NCI-H187 (cell line): ENCODE results near the gene DDX1.

ENCODE experiments used
- DNase-seq, 2 experiments: peaks; one replicate each; lab custom pipeline; 2025; lab: John Stamatoyannopoulos, UW

The DDX1 gene

GRCh38 chr2:15630121-15630977, 38.7 kb downstream of the DDX1 start:
- no peak for DNase-seq

- DNase-seq: no peak
These were observed 39.5 kb downstream of the DDX1 start for GRCh38 chr2:15630978-15631719.

DNA sequence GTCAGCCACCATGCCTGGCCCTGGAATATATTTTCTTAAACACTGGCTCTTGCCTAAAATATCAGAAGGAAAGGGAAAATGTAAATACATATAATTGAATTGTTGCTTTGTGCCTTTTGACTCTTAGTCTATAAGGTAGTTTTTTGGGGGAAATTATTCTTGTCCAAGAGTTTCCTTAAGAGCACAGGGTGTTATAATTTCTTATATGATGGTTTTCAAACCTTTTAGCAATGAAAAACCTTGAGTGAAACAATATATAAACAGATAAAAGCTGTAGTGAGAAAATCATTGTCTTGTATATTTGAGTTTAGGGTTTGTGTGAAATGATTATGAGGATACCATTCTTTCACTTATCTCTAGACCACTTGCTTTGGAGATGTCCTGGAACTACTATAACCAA, 40.2 kb downstream of the DDX1 start:
- no peak for DNase-seq

DNA sequence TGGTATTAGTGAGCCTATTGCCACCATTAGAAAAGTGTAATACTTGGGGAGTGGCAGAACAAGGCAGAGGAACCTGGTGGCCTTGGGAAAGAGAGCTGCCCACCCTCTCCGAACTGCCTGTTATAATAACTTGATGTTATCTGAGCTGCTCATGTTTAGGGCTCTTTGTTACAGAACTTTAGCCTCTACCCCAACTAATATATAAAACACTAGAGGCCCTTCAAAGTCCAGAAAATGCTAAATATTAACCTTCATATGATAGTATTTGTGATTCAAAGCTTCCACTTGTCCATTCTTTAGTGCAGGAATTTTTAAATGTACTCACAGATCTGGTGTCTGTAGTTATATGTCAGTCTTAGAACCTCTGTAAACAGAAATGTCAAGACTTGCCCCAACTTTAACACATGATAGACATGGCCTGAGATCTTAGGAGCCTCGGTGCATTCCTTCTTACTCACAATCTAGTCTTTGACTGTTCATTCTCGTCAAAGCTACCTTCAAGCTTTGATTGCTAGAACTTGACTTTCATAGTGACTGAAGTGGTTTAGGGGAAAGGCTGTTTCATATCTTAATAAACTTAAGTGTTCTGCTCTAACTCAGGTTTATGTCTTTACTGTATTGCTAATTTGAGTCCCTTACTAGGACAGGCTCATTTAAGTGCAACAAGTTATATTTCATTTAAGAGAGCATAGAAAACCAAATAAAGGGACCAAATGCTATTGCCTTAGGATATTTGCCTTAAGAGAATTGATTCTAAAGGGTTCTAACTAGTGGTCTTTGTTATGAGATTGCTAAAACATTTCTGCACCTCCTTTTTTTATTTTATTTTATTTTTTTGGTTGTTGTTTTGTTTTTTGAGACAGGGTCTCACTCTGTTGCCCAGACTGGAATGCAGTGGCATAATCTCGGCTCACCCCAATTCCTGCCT, 41.6 kb downstream of the DDX1 start:
- DNase-seq: no peak

DNA sequence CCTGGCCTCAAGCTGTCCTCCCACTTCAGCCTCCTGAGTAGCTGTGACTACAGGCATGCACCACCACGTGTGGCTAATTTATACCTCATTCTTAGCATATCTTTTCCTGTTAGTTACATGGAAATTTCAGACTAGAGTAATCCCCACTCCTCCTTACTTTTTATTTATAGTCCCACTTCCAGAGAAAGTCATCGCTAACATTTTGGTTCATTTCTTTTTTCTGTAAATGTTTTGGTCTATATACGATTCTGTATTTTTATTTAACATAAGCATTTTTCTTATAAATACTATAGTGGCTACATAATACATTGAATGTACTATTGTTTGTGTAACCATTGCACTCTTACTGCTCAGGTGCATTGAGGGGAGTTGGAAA, 42.3 kb downstream of the DDX1 start:
- no peak for DNase-seq

DNA sequence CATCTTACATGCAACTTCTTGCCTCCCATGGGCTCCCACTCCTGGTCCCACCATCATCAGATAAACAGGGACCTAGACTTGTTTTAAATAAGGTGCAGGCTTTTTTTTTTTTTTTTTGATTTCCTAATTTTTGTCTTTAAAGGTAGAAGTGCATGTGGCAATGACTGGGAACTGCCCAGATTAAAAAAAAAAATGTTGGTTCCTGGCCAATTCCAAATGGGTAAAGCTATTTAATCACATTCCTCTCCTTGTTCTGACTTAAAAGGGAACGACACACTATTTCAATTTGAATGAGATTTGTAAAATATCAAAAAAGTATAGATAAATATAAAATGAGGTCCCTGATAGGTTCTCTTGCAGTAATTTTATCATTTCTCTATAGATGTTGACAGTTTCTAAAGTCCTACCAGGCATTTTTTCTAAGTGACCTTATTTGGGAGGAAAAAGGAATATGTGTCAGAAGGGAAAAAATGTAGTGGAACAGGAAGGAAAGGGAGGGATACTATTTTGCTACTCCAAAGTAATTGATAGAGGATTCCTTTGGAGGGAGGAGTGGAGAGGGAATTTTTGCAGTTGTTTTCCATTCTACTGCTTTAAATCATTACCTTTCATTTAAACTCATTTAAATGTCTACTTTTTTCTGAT, 43.3 kb downstream of the DDX1 start:
- DNase-seq: no peak

DNA sequence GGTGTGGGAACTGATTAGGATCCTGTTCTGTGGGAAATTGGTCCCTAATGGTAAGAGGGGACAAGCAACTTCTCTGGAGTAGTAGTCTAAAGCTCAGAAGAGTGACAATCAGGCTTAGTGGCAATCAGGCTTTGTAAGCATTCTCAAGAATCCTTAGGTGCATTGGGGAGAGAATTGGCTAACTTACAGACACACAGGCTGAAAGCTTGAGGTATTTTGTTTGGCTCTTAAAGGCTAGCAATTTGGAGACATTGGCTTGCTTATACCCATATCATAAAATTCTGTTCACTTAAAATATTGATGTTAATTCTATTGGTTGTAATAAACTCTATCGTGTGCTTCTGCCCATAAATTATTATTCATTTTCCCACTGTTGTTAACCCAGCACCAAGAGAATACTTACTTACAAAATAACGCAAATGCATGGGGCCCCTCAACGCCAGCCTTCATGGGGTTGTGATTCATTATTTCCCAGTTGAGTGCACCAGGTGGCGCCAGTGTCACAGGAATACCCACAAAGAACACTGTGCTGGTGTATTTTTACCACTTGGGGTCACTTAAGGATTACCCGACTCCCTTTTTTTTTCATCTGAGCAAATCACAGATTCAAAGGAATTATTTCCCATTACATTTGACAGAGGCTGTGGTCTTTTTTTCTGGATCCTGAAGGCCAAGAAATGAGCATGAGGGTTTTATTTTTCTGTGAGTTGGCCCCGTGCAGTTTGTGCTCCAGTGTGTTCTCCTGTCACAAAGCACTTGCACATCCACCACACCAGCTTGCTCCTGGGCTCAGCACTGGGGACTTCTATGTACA, 45.5 kb downstream of the DDX1 start:
- DNase-seq: peak; percentile 52 to 62

GRCh38 chr2:15638720-15639119, 47.1 kb downstream of the DDX1 start:
- no peak for DNase-seq

DNA sequence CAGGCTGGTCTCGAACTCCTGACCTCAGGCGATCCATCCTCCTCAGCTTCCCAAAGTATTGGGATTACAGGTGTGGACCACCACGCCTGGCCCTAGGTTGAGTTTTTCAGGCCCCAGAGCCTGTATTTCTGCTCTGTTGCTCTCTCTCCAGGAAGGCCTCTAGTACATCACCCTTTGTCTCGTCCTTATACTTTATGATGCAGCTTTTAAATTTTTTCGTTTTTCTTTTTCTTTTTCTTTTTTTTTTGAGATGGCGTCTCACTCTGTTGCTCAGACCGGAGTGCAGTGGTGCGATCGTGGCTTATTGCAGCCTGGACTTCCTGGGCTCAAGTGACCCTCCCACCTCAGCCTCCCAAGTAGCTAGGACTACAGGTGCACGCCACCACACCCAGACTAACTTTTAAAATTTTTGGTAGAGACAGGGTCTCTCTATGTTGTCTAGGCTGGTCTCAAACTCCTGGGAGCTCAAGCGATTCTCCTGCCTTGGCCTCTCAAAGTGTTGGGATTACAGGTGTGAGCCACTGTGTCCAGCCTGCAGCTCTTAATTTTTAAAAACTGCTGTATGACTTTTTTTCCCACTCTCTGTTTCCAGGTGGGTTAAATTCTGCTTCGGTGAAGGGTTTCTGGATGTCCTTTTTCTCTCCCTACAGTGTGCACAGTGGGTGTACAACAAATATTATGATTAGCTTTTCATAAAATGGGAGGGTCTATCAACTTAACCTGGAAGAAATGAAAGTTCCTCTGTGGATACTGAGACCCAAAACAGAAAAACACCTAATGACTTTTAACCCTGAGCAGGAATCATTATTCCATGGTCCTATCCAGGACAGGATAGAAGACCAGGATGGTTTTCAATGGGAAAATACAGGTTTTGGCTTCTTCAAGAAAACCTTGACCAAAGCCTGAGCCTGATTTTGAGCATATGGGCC, 47.9 kb downstream of the DDX1 start:
- no peak for DNase-seq

DNA sequence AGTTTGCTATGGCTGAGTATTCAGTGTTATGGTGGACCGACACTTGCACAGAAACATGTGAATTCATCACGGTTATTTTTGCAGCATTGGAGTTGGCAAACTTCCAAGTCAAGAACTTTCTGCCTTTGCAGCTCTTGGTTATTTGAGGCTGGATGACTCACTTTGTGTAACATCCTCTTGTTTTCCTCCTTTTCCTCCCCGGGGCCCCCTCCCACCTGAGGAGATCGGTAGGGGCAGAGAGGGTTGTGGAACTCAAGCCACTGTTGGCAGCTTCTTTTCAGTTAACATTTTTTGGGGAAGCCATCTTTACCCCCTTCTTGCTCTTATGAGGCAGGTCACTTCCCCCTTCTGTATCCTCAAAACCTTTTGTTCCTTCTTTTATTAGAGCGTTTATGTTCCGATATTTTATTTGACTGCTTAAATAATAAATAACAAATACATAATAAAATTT, 48.6 kb downstream of the DDX1 start:
- no peak for DNase-seq

GRCh38 chr2:15640784-15641183, 49.1 kb downstream of the DDX1 start:
- DNase-seq: no peak

GRCh38 chr2:15641530-15641982, 49.9 kb downstream of the DDX1 start:
- no peak for DNase-seq

DNA sequence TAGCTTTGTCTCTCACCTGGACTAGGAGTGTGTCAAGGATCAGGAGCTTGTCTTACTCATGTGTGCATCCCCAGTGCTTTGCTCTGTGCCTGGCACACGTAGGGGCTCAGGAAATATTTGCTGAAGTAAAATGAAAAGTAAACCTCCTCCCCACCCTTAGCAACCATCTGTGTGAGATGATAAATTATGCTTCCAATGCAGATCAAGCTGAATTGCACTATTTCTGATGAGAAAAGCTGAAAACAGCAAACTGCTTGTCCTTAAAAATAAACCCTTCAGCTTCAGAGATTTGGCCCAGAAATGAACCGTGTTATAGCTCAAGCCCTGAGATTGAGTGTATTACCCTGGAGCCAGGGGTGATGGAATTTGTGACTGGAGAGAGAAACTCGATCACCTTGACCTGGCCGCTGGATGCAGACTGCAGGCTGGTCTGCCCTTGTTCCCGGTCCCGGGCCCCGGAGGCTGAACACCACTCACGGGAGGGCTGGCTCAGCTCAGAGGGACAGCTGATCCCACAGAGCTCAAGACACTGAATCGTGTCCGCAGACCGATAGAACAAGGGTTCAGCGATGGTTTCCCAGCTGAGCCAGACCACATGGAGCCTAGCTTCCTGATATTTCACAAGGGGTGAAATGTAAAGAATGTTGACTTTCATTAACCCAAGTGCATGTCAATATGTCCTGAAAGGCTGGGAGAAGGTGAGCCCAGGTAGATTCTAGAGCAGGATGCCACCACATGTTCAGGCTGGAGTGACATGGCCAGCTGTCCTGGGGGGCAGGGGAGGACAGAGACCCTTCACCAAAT, 50.5 kb downstream of the DDX1 start:
- DNase-seq: no peak

DNA sequence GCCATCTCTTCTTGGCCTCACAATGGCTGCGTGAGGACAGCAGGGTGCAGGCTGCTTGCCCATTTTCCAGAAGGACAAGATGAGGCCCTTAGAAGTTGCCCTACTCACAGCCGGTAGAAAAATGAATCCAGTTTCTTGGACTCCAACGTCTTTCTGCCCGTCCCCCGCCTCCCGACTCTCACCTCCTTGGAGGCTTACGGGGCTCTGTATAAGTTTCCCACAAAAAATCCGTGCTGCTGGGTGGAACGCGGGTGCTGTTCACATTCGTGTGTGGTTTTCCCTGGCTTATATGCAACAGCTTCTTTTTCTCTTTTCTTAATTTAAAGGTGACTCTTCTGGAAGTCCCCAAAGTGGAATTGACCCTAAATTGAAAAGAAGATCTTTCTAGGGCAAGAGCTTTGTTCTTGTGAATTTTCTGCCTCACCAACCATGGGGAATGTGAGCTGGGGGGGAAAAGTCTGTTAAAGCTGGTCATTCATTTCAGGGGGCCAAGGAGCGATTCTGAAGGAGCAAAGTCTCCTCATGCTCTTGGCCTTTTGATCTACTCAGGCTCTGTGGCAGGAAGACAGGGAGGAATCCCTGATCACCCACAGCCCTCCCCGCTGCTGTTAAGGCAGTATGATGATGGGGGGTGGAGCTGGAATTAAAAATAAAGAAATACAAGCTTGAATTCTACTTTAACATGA, 51.3 kb downstream of the DDX1 start:
- DNase-seq: no peak

DNA sequence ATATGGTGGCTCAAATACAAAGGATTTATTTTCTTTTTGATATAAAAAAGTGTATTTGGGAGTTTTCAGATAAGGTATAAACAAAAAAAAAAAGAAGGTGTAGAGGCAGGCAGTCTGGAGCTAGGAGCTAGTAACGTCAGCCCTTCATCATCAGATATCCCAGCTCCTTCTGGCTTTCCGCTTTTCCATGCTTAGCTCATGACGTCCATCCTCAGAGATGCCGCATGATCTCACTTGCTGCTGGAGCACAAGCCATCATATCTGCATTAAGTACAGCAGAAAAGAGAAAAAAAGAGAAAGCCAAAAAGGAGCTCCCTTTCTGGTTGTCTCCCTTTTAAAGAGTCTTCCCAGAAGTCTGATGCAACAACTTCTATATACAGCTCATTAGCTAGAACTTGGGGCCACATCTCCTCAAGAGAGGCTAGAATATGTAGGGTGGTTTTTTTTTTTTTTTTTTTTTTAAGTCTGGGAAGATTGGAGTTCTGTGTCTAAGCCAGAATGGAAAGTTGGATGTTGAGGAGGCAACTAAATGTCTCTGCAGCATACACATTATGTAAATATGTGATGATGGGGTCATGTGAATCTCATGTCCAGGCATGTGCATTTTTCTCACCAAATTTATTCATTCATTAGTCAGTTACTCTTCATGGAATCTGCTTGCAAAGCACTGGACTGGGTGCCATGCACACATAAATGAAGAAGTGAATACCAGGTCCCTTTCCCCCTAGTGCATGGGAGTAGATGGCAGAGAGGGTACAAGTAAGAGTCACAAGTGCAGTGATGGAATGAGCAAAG, 52.3 kb downstream of the DDX1 start:
- no peak for DNase-seq

GRCh38 chr2:15645300-15645699, 53.6 kb downstream of the DDX1 start:
- DNase-seq: no peak

DNA sequence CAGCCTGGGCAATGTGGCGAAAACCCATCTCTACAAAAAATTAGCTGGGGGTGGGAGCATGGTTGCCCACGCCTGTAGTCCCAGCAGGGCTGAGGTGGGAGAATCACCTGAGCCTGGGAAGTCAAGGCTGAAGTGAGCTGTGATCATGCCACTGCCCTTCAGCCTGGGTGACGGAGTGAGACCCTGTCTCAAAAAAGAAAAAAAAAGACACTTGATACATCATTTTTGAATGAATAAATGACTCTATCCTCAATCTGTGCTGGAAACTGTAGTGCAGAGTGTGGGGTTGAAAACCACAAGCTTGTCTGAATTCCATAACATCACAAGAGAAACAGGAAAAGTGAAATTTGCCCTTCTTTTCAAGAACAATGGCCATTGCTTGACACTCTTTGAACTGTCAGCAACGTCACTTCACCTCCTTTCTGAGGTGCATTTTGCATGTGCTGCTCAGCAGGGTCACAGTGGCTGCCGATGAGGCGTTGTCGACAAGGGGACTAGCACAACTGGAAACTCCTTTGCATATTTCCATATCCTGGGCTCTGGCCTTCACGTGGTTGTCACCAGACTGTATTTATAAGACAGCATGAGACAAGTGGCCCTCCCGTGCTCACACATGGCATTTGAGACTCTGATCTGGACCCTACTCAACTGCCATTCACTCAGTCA, 54.2 kb downstream of the DDX1 start:
- no peak for DNase-seq
